Fibroblast of upper back skin (primary cell): ENCODE measurements around the gene WNT7B.
"Not testable (repeated sequence)": the region's sequence is repeated elsewhere in the genome, so short reads cannot be mapped to it uniquely, and the experiment has no call there.

Experiments
- DNase-seq: peaks from one replicate; pipeline ENCODE4 v3.0.0-alpha.2; 2013

The WNT7B gene

GRCh38 chr22:46007848-46008261, 30.9 kb upstream of the WNT7B start:
- peak; percentile 90 for DNase-seq

DNA sequence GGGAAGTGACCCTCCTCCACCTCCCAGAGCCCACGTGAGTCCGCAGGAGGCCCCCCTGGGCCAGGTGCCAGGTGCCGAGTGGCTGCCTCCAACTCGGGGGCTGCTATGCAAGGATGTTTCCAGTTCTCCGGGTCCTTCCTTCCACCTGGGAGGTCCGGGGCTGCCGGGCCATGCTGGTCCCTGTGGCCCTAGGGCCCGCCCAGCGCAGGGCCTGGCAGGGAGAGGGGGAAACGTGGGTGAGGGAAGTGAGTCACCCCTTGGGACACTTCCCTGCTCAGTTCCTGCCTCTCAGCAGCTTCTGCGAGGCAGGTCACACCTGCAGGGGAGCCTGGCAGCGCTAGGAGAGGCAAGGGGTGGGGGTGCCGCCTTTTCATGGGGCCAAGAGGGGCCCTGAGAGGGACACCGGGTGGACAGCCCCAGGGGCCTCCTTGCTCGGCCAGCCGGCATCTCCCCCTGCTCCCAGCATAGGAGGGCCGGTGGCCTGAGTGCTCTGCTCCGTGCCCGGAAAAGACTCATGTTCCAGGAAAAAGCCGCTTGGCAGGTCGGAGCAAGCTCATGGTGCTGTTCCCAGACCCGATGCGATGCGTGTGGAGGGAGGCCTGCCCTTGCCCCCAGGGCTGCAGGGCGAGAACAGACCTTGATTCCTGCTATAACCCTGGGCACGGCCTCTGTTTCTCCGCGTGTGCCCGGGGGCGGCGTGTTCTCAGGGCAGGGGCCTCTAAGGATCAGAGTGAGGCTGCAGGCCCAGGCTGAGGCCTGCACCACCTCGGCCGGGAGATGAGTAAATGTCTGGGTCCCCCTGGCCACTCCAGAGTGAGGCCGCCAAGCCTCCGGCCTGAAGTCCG, 30.3 kb upstream of the WNT7B start:
- peak; percentile 66 for DNase-seq

- peak; percentile 90 for DNase-seq
Observed at GRCh38 chr22:46006379-46007002, 29.5 kb upstream of the WNT7B start.

DNA sequence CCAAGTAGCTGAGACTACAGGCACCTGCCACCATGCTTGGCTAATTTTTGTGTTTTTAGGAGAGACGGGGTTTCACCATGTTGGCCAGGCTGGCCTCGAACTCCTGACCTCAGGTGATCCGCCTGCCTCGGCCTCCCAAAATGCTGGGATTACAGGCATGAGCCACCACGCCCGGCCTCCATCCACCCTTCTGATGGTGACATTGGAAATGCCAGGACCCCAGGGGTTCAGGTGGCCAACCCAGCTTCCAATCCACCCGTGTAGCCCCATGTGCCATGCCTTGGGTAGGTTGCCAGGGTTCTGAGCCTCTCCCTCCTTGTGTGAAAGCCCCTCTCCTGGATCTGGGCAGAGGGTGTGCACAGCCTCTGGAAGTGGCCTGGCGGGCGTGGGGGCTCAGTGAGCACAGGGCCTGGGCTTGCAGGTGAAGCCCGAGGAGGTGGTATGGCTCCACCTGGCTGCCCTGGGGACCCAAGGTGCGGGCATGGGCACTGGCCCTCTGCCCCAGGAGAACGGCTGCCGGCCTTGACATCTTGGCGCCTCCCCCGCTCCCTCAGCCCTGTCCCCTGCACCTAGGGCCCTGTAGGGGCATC, 28.2 kb upstream of the WNT7B start:
- DNase-seq: not testable (repeated sequence)

DNA sequence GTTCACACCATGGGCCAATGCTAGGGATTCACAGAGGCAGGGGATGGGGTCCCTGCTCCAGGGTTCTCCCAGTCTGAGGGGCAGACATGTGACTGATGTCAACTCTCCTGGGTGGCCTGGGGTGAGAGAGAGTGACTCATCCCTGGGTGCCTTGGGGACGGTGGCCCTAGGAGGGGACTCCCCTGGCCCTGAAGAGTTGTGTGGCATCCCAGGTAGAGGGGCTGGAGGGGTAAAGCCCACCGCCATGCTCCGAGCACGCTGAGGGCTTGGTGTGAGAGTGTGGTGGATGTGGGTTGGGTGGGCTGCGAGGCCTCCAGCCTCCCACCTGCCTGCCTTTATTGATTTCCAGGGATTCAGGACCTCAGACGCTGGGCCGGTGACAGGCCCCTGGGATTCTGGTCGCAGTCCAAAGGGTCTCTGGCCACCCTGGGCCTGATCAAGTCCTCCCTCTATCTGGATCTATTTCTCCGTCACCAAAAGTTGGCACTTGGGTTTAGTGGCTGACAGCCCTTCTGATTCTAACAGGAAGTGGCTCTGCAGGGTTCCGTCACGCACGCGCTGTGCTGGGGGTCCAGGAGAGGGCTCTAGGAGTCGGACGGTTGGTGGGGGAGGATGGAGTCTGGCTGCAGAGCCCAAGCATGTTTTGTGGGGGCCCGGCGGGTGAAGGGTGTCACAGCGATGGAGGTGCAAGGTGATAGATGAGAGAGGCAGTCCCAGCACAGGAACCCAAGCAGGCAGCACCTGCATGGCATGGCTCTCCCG, 27.3 kb upstream of the WNT7B start:
- no peak for DNase-seq

DNA sequence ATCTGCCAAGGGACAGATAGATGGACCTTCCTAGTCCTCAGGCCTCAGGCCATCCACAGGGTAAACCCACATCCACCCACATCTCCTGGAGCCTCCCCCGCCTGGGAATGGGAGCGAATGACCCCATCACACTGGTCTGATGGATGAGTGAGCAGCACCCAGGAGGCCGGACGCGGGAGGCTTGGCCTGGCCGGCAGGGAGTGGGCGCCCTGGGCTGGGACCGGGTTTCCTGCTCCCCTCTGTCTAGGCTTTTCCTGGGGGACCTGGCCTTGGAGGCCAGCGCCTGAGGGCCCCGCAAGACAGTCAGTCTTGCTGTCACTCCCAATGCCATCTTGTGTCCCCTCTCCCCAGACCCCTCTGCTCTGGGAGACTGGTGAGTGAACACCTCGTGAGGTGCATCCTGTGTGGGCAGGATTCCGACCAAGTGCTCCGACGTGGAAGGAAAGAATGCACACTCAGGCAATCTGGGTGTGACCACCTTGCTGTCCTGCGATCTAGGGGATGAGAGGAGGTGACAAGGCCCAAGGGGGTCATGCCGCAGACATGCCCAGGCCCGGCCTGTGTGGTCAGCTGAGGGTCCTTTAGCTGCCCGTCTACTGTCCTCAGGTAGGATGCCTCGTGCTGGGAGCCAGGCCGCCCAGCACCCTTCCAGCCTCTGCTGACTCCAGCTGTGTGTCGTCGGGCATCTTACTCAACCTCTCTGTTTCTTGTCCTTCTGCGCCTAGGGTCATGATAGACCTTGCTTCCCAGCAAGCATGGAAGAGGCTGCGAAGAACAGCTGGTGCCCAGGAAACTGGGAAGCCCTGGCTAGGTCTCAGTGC, 26.5 kb upstream of the WNT7B start:
- DNase-seq: no peak

- peak; percentile 64 for DNase-seq
Observed at GRCh38 chr22:46002757-46003270, 25.9 kb upstream of the WNT7B start.

GRCh38 chr22:46001426-46002106, 24.6 kb upstream of the WNT7B start:
- DNase-seq: peak; percentile 13

- DNase-seq: no peak
Observed at GRCh38 chr22:46001046-46001425, 24.1 kb upstream of the WNT7B start.

DNA sequence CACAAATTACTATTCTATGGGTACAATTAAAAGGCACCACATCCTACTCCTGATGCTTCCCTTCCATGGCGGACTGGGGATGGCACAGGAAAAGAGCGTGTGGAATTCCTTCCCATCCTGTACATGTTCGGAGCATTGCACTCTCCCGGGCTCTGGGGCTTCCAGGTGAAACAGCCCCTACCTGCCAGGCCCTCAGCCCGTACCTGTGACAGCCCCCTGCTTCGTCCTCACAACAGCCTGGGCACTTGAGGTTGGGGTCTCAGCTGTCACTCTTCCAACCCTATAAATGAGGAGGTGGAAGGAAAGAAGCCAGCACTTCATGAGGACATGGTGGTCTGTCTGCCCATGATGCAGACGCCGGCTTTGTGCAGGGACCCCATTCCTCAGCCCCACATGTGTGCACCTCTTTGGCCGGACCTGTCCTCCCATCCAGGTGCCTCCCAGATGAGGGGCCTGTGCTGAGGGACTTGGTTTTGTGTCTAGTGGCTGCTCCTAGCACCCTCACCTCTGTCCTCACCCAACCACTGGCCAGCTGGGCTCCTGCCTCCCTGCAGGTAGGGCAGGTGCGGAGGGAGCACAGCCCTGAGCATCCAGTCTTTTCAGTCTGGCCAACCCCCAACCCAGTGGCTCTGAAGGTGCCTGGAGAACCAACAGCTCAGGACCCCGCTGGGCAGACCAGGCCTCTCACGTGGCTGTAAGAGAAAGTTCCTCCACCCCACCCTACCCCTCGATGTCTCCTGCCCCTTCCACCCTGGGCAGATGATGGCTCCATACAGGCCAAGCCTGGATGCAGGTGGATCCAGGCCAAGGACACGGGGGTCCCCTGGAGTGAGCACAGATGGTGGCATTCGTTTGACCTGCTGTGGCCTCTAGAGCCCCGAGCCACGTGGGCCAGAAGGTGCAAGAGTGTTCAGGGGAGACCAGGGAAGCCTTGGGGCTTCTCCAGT, 23.4 kb upstream of the WNT7B start:
- no peak for DNase-seq

DNA sequence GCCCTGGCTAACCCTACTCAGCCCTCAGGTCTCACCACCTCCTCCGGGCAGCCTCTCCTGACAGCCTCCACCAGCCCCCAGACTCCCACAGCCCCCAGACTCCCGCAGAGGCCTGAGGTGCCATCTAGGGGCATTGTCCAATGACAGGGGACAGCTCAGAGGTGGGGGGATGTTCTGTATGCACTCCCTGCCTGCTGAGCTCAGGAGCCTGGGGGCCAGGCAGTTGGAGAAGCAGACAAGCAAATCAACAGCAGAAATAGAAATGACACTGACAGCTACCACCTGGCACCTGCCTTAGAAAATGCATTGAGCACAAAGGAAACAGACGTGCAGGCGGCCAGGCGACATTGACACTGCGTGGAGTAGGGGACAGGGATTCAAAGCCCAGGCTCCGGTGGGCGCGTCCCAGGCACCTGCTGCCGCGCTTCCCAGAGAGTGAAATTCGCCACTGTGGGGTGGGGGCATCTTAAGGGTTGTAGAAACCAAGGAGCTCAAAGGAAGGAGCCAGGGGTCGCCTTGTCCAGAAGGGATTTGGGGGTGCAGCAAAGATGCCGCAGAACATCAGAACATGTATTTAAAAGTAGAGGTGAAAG, 22.5 kb upstream of the WNT7B start:
- no peak for DNase-seq

DNA sequence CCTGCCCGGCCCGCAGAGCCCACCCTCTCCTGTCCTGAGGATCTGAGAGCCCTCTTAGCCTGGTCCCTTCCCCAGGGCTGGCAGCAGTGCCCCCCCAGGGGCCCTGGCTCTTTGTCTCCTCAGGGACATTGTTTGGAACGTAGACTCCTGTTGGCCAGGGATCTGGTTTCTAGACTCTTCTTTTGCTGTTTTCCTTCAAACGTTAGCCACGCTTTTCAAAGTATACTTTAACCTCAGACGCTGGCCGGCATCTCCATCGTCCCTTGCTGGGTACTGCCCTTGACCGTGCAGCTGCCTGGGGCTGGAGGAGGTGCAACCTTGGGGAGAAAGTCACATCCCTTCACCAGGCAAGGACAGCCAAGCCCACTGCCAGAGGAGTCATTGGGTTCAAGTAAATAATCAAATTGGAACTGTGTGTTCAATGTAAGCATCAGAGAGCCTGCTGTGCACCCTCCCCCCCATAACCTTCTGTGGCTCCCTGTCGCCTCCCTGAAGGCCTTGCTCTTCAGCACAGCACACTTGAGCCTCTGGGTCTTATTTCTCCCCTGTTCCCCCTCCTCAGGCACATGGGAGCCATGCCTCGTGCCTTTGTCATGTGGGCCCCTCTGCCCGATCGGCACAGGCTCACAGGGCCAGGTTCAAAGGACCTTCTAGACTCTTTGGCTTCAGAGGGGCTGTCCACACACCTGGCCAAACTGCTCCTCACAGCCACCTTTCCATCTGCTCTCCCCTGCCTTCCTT, 21.8 kb upstream of the WNT7B start:
- no peak for DNase-seq

DNA sequence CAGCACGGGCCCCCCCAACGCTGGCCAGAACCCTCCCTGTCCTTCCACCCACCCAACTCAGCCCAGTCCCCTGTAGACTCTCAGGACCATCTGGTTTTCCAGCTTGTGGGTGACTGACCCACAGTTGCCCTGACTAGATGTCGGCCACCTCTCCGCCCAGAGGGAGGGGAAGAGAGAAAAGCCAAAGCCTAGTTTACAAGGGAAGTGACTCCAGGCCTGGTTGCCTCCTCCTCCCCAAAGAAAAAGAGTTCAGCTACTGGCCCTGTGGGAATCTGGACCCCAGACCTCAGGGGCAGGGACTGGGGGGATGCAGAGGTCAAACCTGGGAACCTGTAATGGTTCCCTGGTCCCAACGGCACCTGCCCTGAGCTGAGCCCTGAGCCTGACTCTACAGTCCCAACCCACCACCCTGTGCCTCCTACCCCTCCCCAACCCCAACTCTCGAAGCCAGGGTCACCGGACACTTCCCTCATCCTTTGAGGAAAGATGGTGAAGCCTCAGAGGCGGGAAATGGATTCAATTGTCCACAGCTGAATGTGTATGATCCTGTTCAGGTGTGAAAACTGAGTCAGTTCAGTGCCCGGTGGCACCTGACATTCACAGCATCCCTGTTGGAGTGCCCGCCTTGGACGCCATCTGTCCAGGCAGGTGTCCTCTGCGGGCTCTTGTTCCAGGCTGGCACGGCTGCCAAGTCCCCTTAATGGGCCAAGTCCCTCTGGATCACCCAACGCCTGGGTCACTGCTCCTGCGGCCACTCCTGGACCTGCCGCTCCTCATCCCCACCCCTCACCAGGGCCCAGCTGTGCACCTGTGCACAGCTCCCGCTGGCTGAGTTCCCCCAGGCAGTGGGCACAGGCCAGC, 21.0 kb upstream of the WNT7B start:
- DNase-seq: no peak

- DNase-seq: peak; percentile 98
Observed at GRCh38 chr22:45997077-45997776, 20.3 kb upstream of the WNT7B start.

- peak; percentile 53 for DNase-seq
Observed at GRCh38 chr22:45996241-45997076, 19.5 kb upstream of the WNT7B start.

GRCh38 chr22:45995405-45996101, 18.6 kb upstream of the WNT7B start:
- DNase-seq: no peak
